ENCODE measurements around the gene NUP98.

DNA sequence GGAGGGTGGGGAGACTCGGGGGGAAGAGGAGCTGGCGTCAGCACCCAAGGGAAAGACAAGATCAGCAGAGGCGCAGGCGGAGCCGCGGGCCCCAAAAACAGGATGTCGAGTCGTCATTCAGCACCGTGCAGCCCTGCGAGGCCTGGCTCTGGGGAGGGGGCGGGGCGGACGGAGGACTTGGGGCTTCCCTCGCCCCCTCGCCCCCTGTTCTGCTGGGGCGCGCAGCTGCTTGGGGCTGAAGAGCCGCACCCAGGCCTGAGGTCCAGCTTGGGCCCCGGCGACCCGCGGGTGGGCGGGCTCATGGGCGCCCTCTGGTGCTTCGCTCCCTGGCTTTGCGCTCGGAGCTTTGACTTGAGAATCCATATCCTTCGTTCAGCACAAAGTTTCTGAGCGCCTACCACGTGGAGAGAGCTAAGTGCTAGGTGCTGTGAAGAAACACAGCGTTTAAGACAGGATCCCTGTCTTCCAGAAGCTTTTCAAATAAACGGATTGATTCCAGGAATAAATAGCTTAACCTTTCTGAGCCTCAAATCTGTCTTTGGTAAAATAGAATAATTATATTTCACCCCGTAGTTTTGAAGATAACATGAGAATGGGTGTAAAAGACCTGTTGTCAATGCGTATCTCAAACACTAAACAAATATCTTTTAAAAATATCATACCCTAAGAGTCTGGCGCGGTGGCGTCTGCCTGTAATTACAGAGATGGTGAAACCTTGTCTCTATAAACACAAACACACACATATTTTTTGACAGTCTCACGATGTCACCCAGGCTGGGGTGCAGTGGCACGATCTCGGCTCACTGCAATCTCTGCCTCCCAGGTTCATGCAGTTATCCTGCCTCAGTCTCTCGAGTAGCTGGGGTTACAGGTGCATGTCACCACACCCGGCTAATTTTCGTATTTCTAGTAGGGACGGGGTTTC lies 44.3 kb upstream of the NUP98 start:
- TF ChIP-seq, protein P1, sequence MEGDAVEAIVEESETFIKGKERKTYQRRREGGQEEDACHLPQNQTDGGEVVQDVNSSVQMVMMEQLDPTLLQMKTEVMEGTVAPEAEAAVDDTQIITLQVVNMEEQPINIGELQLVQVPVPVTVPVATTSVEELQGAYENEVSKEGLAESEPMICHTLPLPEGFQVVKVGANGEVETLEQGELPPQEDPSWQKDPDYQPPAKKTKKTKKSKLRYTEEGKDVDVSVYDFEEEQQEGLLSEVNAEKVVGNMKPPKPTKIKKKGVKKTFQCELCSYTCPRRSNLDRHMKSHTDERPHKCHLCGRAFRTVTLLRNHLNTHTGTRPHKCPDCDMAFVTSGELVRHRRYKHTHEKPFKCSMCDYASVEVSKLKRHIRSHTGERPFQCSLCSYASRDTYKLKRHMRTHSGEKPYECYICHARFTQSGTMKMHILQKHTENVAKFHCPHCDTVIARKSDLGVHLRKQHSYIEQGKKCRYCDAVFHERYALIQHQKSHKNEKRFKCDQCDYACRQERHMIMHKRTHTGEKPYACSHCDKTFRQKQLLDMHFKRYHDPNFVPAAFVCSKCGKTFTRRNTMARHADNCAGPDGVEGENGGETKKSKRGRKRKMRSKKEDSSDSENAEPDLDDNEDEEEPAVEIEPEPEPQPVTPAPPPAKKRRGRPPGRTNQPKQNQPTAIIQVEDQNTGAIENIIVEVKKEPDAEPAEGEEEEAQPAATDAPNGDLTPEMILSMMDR (conservative IDR thresholded peaks at IDR 0.05; ENCODE audit: low read depth, low read length) = peak; percentile 73
- TF ChIP-seq EZH2 (IDR thresholded peaks at IDR 0.05; ENCODE audit: low read length, unreplicated experiment) (no peak), EZH2phosphoT487 (IDR thresholded peaks at IDR 0.05; ENCODE audit: borderline replicate concordance, low read length) (no peak)
